ENCODE results near the gene BAZ1A. TPM values are rescaled to one million over a fixed set of nuclear protein-coding genes. Genes with fewer than 3 reads are reported as not detected.
A peak's percentile ranks its signal among the peaks of the same experiment; 100 is the strongest.

BAZ1A gene, protein sequence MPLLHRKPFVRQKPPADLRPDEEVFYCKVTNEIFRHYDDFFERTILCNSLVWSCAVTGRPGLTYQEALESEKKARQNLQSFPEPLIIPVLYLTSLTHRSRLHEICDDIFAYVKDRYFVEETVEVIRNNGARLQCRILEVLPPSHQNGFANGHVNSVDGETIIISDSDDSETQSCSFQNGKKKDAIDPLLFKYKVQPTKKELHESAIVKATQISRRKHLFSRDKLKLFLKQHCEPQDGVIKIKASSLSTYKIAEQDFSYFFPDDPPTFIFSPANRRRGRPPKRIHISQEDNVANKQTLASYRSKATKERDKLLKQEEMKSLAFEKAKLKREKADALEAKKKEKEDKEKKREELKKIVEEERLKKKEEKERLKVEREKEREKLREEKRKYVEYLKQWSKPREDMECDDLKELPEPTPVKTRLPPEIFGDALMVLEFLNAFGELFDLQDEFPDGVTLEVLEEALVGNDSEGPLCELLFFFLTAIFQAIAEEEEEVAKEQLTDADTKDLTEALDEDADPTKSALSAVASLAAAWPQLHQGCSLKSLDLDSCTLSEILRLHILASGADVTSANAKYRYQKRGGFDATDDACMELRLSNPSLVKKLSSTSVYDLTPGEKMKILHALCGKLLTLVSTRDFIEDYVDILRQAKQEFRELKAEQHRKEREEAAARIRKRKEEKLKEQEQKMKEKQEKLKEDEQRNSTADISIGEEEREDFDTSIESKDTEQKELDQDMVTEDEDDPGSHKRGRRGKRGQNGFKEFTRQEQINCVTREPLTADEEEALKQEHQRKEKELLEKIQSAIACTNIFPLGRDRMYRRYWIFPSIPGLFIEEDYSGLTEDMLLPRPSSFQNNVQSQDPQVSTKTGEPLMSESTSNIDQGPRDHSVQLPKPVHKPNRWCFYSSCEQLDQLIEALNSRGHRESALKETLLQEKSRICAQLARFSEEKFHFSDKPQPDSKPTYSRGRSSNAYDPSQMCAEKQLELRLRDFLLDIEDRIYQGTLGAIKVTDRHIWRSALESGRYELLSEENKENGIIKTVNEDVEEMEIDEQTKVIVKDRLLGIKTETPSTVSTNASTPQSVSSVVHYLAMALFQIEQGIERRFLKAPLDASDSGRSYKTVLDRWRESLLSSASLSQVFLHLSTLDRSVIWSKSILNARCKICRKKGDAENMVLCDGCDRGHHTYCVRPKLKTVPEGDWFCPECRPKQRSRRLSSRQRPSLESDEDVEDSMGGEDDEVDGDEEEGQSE (N-terminal part only)
- total RNA-seq: 10 to 100 TPM; 11.6 to 18.5 (median 14.7) TPM

DNA sequence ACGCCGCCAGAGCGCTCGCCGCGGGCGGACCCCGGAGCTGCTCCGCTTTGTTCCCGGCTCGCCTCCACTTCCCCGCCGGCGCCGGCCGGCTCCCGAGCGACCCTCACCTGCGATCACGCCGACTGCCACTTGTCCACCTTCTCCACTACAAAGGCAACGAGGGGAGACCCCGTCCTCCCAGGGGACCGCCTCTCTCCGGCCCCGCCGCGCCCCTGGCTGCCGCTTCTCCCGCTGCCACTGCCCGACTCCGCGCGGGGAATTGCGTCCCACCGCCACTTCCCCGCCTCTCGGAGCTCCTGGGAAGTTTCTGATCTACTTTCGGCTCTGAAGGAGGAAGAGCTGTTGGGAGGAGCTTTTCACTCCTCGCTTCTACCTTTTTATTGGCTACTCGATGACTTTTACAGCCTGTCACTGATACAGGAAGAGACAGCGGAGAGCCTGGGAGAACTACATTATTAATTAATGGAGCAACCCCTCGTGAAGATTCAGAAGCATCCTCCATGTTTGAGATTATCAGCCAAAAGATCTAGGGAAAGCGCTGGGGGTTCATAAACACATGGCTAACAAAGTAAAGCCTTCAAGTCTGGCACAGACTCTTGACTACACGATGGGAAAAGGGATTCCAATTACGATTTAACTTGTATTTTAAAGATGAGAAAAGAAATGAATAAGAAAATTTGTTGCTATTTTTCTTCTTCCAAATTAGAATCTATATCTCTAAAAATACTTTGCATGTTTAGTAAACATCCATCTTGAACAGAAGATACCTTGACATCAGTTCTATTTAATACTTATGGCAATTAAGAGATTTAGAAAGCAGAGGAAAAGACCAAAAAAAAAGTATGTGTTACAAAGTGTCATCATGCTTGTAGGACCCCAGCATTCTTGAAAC lies at the start of gene BAZ1A:
TSS of gene BAZ1A (minus strand) at position 330 of the 892 bp plus-strand sequence. CDS start 756 bp downstream, outside the sequence.
- Histone ChIP-seq H3K4me1 (peaks cover 16 to 17% of the 10 kb centered on the region in 2 donors), H3K4me3 (peak within 1 kb of the TSS; percentile 82 to 98 (median 90)), H3K27me3 (no peaks in the 10 kb centered on the region), H3K9me3 (no peaks in the 10 kb centered on the region), H3K36me3 (no peaks in the 10 kb centered on the region), H3K27ac (peak within 1 kb of the TSS; percentile 98 to 100 (median 100))
- intact Hi-C loops (cut with DNase I; ENCODE audit: low total_unique reads) (loop anchor here (2.0 to 10.0 kb wide), 2 partner anchors 108 to 530 kb away; partner anchors contain the start of genes NFKBIA and SRP54), in situ Hi-C loops (cut with MboI; ENCODE audit: low sequenced_read_pairs in 4 of 4) (no loop called here)
- TF ChIP-seq, protein P1, sequence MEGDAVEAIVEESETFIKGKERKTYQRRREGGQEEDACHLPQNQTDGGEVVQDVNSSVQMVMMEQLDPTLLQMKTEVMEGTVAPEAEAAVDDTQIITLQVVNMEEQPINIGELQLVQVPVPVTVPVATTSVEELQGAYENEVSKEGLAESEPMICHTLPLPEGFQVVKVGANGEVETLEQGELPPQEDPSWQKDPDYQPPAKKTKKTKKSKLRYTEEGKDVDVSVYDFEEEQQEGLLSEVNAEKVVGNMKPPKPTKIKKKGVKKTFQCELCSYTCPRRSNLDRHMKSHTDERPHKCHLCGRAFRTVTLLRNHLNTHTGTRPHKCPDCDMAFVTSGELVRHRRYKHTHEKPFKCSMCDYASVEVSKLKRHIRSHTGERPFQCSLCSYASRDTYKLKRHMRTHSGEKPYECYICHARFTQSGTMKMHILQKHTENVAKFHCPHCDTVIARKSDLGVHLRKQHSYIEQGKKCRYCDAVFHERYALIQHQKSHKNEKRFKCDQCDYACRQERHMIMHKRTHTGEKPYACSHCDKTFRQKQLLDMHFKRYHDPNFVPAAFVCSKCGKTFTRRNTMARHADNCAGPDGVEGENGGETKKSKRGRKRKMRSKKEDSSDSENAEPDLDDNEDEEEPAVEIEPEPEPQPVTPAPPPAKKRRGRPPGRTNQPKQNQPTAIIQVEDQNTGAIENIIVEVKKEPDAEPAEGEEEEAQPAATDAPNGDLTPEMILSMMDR (IDR thresholded peaks at IDR 0.05 in 4 of 5, conservative IDR thresholded peaks at IDR 0.05 in 1 of 5): peak in 3 of 5 experiments; percentile 13 to 42 (median 37)
- peak; percentile 84 to 95 for TF ChIP-seq POLR2A (IDR thresholded peaks at IDR 0.05)
- ATAC-seq (peak; percentile 62), DNase-seq (peak; percentile 42 to 61)

DNA sequence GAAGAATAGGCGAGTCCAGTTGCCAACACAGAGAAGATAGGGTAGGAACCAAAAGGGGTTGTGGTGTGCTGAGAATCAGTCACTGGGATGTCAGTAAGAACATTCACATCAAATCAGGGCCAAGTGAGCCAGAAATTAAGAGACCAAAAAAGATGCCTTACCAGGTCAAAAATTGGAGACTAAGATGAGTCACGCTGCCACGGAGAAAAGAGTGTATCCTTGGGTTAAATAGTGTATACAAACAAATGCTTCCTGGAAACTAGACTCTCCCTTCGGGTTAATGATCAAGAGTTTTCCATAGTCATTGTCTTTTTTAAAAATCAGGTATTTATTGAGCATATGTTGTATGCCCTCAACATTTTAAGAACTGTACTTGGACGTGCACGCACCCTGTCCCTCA lies 45.2 kb upstream of the BAZ1A start:
- no peak overlapping the region for H3K4me3 ChIP-seq
- in situ Hi-C loops (cut with MboI; ENCODE audit: low sequenced_read_pairs in 4 of 4): no loop called here
- no peaks in the 10 kb centered on the region for H3K4me1 ChIP-seq
- H3K36me3 ChIP-seq: no peaks in the 10 kb centered on the region
- H3K9me3 ChIP-seq: no peaks in the 10 kb centered on the region
- DNase-seq (no peak), ATAC-seq (no peak)
- intact Hi-C loops (cut with DNase I; ENCODE audit: low total_unique reads): no loop called here
- TF ChIP-seq, protein P1 (IDR thresholded peaks at IDR 0.05 in 4 of 5, conservative IDR thresholded peaks at IDR 0.05 in 1 of 5): no peak
- no peak for TF ChIP-seq POLR2A (IDR thresholded peaks at IDR 0.05)
- H3K27me3 ChIP-seq: no peaks in the 10 kb centered on the region
- no peak overlapping the region for H3K27ac ChIP-seq

DNA sequence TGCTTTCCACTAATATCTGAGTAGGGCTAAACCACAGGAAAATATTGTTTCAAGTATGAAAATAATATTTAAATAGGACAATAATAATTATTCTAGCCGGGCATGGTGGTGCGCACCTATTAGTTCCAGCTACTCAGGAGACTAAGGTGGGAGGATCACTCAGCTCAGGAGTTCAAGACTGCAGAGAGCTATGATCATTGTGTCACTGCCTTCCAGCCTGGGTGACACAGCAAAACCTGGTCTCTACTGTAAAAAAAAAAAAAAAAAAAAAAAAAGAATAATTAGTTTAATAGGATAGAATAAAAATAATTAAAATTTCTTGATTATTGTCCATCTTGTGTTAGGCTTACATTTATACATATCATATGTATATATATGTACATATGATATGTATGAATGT lies 38.5 kb upstream of the BAZ1A start:
- Histone ChIP-seq H3K9me3 (no peaks in the 10 kb centered on the region), H3K4me3 (no peak overlapping the region), H3K27ac (no peak overlapping the region), H3K36me3 (no peaks in the 10 kb centered on the region), H3K4me1 (no peaks in the 10 kb centered on the region), H3K27me3 (no peaks in the 10 kb centered on the region)
- TF ChIP-seq POLR2A (IDR thresholded peaks at IDR 0.05): no peak
- TF ChIP-seq, protein P1 (IDR thresholded peaks at IDR 0.05 in 4 of 5, conservative IDR thresholded peaks at IDR 0.05 in 1 of 5): no peak
- no peak for ATAC-seq
- DNase-seq: no peak
- in situ Hi-C loops (cut with MboI; ENCODE audit: low sequenced_read_pairs in 4 of 4) (no loop called here), intact Hi-C loops (cut with DNase I; ENCODE audit: low total_unique reads) (no loop called here)

DNA sequence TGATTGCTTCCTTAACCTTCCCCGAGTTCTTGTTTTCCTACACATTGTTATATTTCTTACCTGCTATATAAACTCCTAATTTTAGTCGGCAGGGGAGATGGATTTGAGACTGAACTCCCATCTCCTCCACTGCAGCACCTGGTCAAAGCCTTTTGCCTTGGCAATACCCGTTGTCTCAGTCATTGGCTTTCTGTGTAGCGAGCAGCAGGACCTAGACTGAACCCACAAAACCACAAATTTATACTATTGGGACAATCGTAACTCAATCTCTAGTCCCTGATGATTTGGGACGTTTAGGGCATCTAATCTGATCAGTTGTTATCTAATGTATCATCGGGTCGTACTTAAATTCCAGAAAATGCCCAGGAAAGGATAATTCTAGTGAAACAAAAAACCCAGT lies 37.8 kb upstream of the BAZ1A start:
- no peaks in the 10 kb centered on the region for H3K4me1 ChIP-seq
- in situ Hi-C loops (cut with MboI; ENCODE audit: low sequenced_read_pairs in 4 of 4) (no loop called here), intact Hi-C loops (cut with DNase I; ENCODE audit: low total_unique reads) (no loop called here)
- no peaks in the 10 kb centered on the region for H3K9me3 ChIP-seq
- no peak overlapping the region for H3K27ac ChIP-seq
- no peaks in the 10 kb centered on the region for H3K36me3 ChIP-seq
- H3K27me3 ChIP-seq: no peaks in the 10 kb centered on the region
- no peak for DNase-seq
- no peak for ATAC-seq
- no peak overlapping the region for H3K4me3 ChIP-seq
- TF ChIP-seq, protein P1 (IDR thresholded peaks at IDR 0.05 in 4 of 5, conservative IDR thresholded peaks at IDR 0.05 in 1 of 5): no peak
- TF ChIP-seq POLR2A (IDR thresholded peaks at IDR 0.05): no peak
